Spleen (tissue), 7 donors: ENCODE data around the gene NAT8.

Experiments
- CTCF ChIP-seq, 11 experiments: fragments of 200-600 bp in 7 of 11; fragments of 450-650 bp in 4 of 11; sonication (generic) in 4 of 11; IDR thresholded peaks in 8 of 11; conservative IDR thresholded peaks in 3 of 11; 1 replicate in 7 of 11; 2 replicates in 4 of 11; pipeline versions ENCODE4 v1.4.0 to v1.8.0; 2016 to 2021; ENCODE audit warnings: antibody characterized with exemption in 11 of 11, inconsistent platforms in 4 of 11, mild to moderate bottlenecking in 1 of 11
- POLR2A ChIP-seq, 3 donors: fragments of 450-650 bp; IDR thresholded peaks; one replicate each; pipeline ENCODE4 v1.5.1; 2017; ENCODE audit warnings: antibody characterized with exemption in 3 of 3, mild to moderate bottlenecking in 1 of 3
- POLR2AphosphoS5 ChIP-seq, 3 donors: sonication (generic); formaldehyde crosslinking; IDR thresholded peaks; one replicate each; pipeline ENCODE4 v1.5.1; 2017; ENCODE audit warnings: antibody characterized with exemption in 3 of 3
- donor health status: DM: no; HTN: no; CAD: no; lungs with moderate emphysema.
- donor health status: DM: no; HTN: no; CAD: no.
- donor health status: DM: no; HTN: no; CAD: no.

DNA sequence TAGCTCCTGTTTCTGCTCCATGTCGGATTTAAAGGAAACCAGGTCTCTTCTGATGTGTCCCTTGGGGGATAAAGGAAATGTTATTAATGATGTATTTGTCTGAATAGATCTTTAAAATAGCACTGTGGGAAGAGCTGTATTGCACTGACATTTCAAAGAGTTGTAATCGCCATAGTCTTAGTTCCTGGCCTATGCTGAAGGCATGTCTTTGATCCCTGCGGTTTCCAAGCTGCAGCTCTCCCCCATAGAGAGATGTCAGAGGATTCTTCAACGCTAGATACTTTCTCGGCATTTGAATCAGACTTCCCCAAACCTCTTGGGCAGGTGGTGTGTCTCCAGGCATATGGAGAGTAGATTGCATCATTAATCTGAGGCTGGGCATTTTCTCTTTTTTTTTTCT is 40.4 kb downstream of the NAT8 start:
- no peak for TF ChIP-seq POLR2AphosphoS5 (IDR thresholded peaks at IDR 0.05)
- TF ChIP-seq CTCF (IDR thresholded peaks at IDR 0.05 in 8 of 11, conservative IDR thresholded peaks at IDR 0.05 in 3 of 11) = no peak
- TF ChIP-seq POLR2A (IDR thresholded peaks at IDR 0.05) = no peak
